ENCODE results near the gene CAPN15. TPM values are rescaled to one million over a fixed set of nuclear protein-coding genes. Genes with fewer than 3 reads are reported as not detected.
A peak's percentile ranks its signal among the peaks of the same experiment; 100 is the strongest.

Gene CAPN15
- total RNA-seq, 1 donor from 2014 or later: 56.1 TPM

GRCh38 chr16:508884-509736 is 18.4 kb upstream of the CAPN15 start:
- peaks cover 14% of the 10 kb centered on the region for H3K9me3 Mint-ChIP-seq (ENCODE audit: unreplicated experiment)
- peaks cover 4% of the 10 kb centered on the region for H3K36me3 Mint-ChIP-seq (ENCODE audit: unreplicated experiment)
- peaks cover 34% of the 10 kb centered on the region for H3K4me1 Mint-ChIP-seq (ENCODE audit: low read depth, unreplicated experiment)
- no peak for TF ChIP-seq CTCF (IDR thresholded peaks at IDR 0.05; ENCODE audit: partially characterized antibody, unreplicated experiment)
- H3K27me3 Mint-ChIP-seq (ENCODE audit: unreplicated experiment): peaks cover 10% of the 10 kb centered on the region
- peak overlapping the region; percentile 96 for H3K27ac Mint-ChIP-seq (ENCODE audit: unreplicated experiment)
- DNase-seq: peak; percentile 55
- H3K4me3 Mint-ChIP-seq (ENCODE audit: unreplicated experiment): peak overlapping the region; percentile 22

GRCh38 chr16:510066-510825 is 17.3 kb upstream of the CAPN15 start:
- H3K4me3 Mint-ChIP-seq (ENCODE audit: unreplicated experiment): no peak overlapping the region
- no peak for TF ChIP-seq CTCF (IDR thresholded peaks at IDR 0.05; ENCODE audit: partially characterized antibody, unreplicated experiment)

GRCh38 chr16:512802-513201 is 14.7 kb upstream of the CAPN15 start:
- H3K4me1 Mint-ChIP-seq (ENCODE audit: low read depth, unreplicated experiment): peaks cover 29% of the 10 kb centered on the region
- peak overlapping the region; percentile 22 for H3K27ac Mint-ChIP-seq (ENCODE audit: unreplicated experiment)
- no peak for TF ChIP-seq CTCF (IDR thresholded peaks at IDR 0.05; ENCODE audit: partially characterized antibody, unreplicated experiment)
- peaks cover 4% of the 10 kb centered on the region for H3K36me3 Mint-ChIP-seq (ENCODE audit: unreplicated experiment)
- no peak for DNase-seq
- peaks cover 13% of the 10 kb centered on the region for H3K9me3 Mint-ChIP-seq (ENCODE audit: unreplicated experiment)
- peak overlapping the region; percentile 25 for H3K4me3 Mint-ChIP-seq (ENCODE audit: unreplicated experiment)
- H3K27me3 Mint-ChIP-seq (ENCODE audit: unreplicated experiment): peaks cover 7% of the 10 kb centered on the region

More at GRCh38 chr16:510066-510825, 17.3 kb upstream of the CAPN15 start:
- H3K9me3 Mint-ChIP-seq (ENCODE audit: unreplicated experiment): peaks cover 14% of the 10 kb centered on the region
- peaks cover 4% of the 10 kb centered on the region for H3K36me3 Mint-ChIP-seq (ENCODE audit: unreplicated experiment)
- no peak overlapping the region for H3K27ac Mint-ChIP-seq (ENCODE audit: unreplicated experiment)
- H3K4me1 Mint-ChIP-seq (ENCODE audit: low read depth, unreplicated experiment): peaks cover 42% of the 10 kb centered on the region
- DNase-seq: no peak
- peaks cover 11% of the 10 kb centered on the region for H3K27me3 Mint-ChIP-seq (ENCODE audit: unreplicated experiment)

- H3K36me3 Mint-ChIP-seq (ENCODE audit: unreplicated experiment): peaks cover 4% of the 10 kb centered on the region
- DNase-seq: no peak
- no peak overlapping the region for H3K27ac Mint-ChIP-seq (ENCODE audit: unreplicated experiment)
- no peak for TF ChIP-seq CTCF (IDR thresholded peaks at IDR 0.05; ENCODE audit: partially characterized antibody, unreplicated experiment)
- H3K4me3 Mint-ChIP-seq (ENCODE audit: unreplicated experiment): no peak overlapping the region
- H3K27me3 Mint-ChIP-seq (ENCODE audit: unreplicated experiment): peaks cover 3% of the 10 kb centered on the region
- H3K4me1 Mint-ChIP-seq (ENCODE audit: low read depth, unreplicated experiment): peaks cover 21% of the 10 kb centered on the region
- H3K9me3 Mint-ChIP-seq (ENCODE audit: unreplicated experiment): peaks cover 6% of the 10 kb centered on the region
Measured at GRCh38 chr16:513950-514349, 13.6 kb upstream of the CAPN15 start.
